Urinary bladder (tissue), 4 donors: ENCODE measurements around the gene SPARC. TPM values are rescaled to one million over a fixed set of nuclear protein-coding genes. Genes with fewer than 3 reads are reported as not detected.
"Not testable (repeated sequence)": the region's sequence is repeated elsewhere in the genome, so short reads cannot be mapped to it uniquely, and the experiment has no call there.

Experiments
- DNase-seq: peaks from one replicate; pipeline ENCODE4 v3.0.0-alpha.2; 2015; ENCODE audit errors: extremely low spot score
- H3K27ac ChIP-seq: one replicate; pipeline ENCODE4 v1.5.1; 2013; ENCODE audit warnings: low read depth, mild to moderate bottlenecking, moderate library complexity
- H3K36me3 ChIP-seq: one replicate; pipeline ENCODE4 v1.6.1; 2013; ENCODE audit warnings: mild to moderate bottlenecking, moderate library complexity; ENCODE audit not compliant: insufficient read depth
- H3K4me1 ChIP-seq: one replicate; pipeline ENCODE4 v1.6.1; 2013; ENCODE audit warnings: mild to moderate bottlenecking, moderate library complexity; ENCODE audit not compliant: insufficient read depth
- H3K4me3 ChIP-seq: one replicate; pipeline ENCODE4 v1.5.1; 2013; ENCODE audit warnings: low read depth, low read length
- WGBS: extraction: QIAGEN DNeasy Blood & Tissue Kit; methylation state at CpG from one replicate; pipeline ENCODE4 v1.1.7; 2013; 5-methylcytosine and 5-hydroxymethylcytosine counted together
- polyA plus RNA-seq: library from polyadenylated mRNA; stranded (reverse); fragments of 200-250 nt; gene quantifications from one replicate; pipeline ENCODE4 v1.2.3, GENCODE V29; 2013
- total RNA-seq: library from RNA; depleted of rRNA; stranded (reverse); fragments of >200 nt; gene quantifications from one replicate; pipeline ENCODE4 v1.2.3, GENCODE V29; 2014
- donor health status: healthy with polysubstance abuse.
- donor health status: healthy.

The SPARC gene
- 5,536 TPM for total RNA-seq
- polyA plus RNA-seq, result 1,774 TPM

- 2% methylated on average over 22 of the region's 22 CpGs for WGBS
- Histone ChIP-seq H3K27ac (peak within 1 kb of the TSS; percentile 82), H3K36me3 (no peaks in the 10 kb centered on the region), H3K4me3 (peak within 1 kb of the TSS; percentile 73), H3K4me1 (no peaks in the 10 kb centered on the region)
- DNase-seq, result no peak
Observed at GRCh38 chr5:151686674-151687407, at the start of gene SPARC. TSS of gene SPARC (minus strand) at chr5:151686915. CDS start at chr5:151676188, 10,727 bp downstream.

- Histone ChIP-seq H3K4me1 (peaks cover 1% of the 10 kb centered on the region), H3K36me3 (no peaks in the 10 kb centered on the region), H3K4me3 (no peak overlapping the region), H3K27ac (no peak overlapping the region)
- WGBS, result 100% methylated on average over 1 of the region's 1 CpG
- no peak for DNase-seq
Observed at GRCh38 chr5:151735646-151736045, 48.9 kb upstream of the SPARC start.

GRCh38 chr5:151734064-151734408 is 47.3 kb upstream of the SPARC start:
- Histone ChIP-seq H3K36me3 (no peaks in the 10 kb centered on the region), H3K4me1 (peaks cover 1% of the 10 kb centered on the region), H3K27ac (no peak overlapping the region), H3K4me3 (no peak overlapping the region)
- 95% methylated on average over 3 of the region's 3 CpGs for WGBS
- no peak for DNase-seq

GRCh38 chr5:151733358-151734063 is 46.8 kb upstream of the SPARC start:
- 87% methylated on average over 9 of the region's 9 CpGs for WGBS
- H3K27ac ChIP-seq, result no peak overlapping the region
- H3K36me3 ChIP-seq, result no peaks in the 10 kb centered on the region
- no peak for DNase-seq
- no peak overlapping the region for H3K4me3 ChIP-seq
- peaks cover 1% of the 10 kb centered on the region for H3K4me1 ChIP-seq

GRCh38 chr5:151730381-151730780 is 43.7 kb upstream of the SPARC start:
- Histone ChIP-seq H3K4me3 (no peak overlapping the region), H3K4me1 (no peaks in the 10 kb centered on the region), H3K36me3 (no peaks in the 10 kb centered on the region), H3K27ac (no peak overlapping the region)
- 91% methylated on average over 7 of the region's 7 CpGs for WGBS
- no peak for DNase-seq

- not testable (repeated sequence) for H3K4me3 ChIP-seq, DNase-seq
- 80% methylated on average over 5 of the region's 5 CpGs for WGBS
Observed at GRCh38 chr5:151729597-151729996, 42.9 kb upstream of the SPARC start.

GRCh38 chr5:151724360-151724759 is 37.6 kb upstream of the SPARC start:
- WGBS, result 70% methylated on average over 2 of the region's 2 CpGs
- Histone ChIP-seq H3K36me3 (no peaks in the 10 kb centered on the region), H3K27ac (no peak overlapping the region), H3K4me1 (no peaks in the 10 kb centered on the region), H3K4me3 (no peak overlapping the region)
- no peak for DNase-seq

More at GRCh38 chr5:151729597-151729996, 42.9 kb upstream of the SPARC start:
- not testable (repeated sequence) for H3K4me1 ChIP-seq, H3K27ac ChIP-seq, H3K36me3 ChIP-seq

GRCh38 chr5:151722546-151722945 is 35.8 kb upstream of the SPARC start:
- DNase-seq, result no peak
- Histone ChIP-seq H3K4me3 (no peak overlapping the region), H3K27ac (no peak overlapping the region), H3K4me1 (no peaks in the 10 kb centered on the region), H3K36me3 (no peaks in the 10 kb centered on the region)

GRCh38 chr5:151721812-151722391 is 35.2 kb upstream of the SPARC start:
- DNase-seq, result no peak
- Histone ChIP-seq H3K36me3 (no peaks in the 10 kb centered on the region), H3K4me1 (no peaks in the 10 kb centered on the region), H3K27ac (no peak overlapping the region), H3K4me3 (no peak overlapping the region)

- H3K36me3 ChIP-seq, result no peaks in the 10 kb centered on the region
- no peak overlapping the region for H3K27ac ChIP-seq
- no peak for DNase-seq
- WGBS, result 74% methylated on average over 3 of the region's 3 CpGs
- no peak overlapping the region for H3K4me3 ChIP-seq
- H3K4me1 ChIP-seq, result no peaks in the 10 kb centered on the region
Observed at GRCh38 chr5:151721087-151721646, 34.5 kb upstream of the SPARC start.

GRCh38 chr5:151720215-151720614 is 33.5 kb upstream of the SPARC start:
- DNase-seq, result no peak
- no peaks in the 10 kb centered on the region for H3K36me3 ChIP-seq
- H3K4me1 ChIP-seq, result no peaks in the 10 kb centered on the region
- 91% methylated on average over 2 of the region's 2 CpGs for WGBS
- H3K4me3 ChIP-seq, result no peak overlapping the region
- H3K27ac ChIP-seq, result no peak overlapping the region

GRCh38 chr5:151719228-151720000 is 32.7 kb upstream of the SPARC start:
- Histone ChIP-seq H3K27ac (no peak overlapping the region), H3K4me3 (no peak overlapping the region), H3K4me1 (no peaks in the 10 kb centered on the region), H3K36me3 (no peaks in the 10 kb centered on the region)
- 84% methylated on average over 6 of the region's 6 CpGs for WGBS
- DNase-seq, result no peak

GRCh38 chr5:151718646-151719045 is 31.9 kb upstream of the SPARC start:
- Histone ChIP-seq H3K4me1 (no peaks in the 10 kb centered on the region), H3K36me3 (no peaks in the 10 kb centered on the region), H3K4me3 (no peak overlapping the region), H3K27ac (no peak overlapping the region)
- no peak for DNase-seq
- WGBS, result 22% methylated on average over 3 of the region's 3 CpGs
